Skin of body (tissue), 2 donors: ENCODE measurements around the gene PCDHGA5. TPM values are rescaled to one million over a fixed set of nuclear protein-coding genes. Genes with fewer than 3 reads are reported as not detected.
"Not testable (repeated sequence)": the region's sequence is repeated elsewhere in the genome, so short reads cannot be mapped to it uniquely, and the experiment has no call there.

ENCODE experiments used
- DNase-seq: peaks from one replicate; lab custom pipeline; 2025; lab: John Stamatoyannopoulos, UW
- total RNA-seq: library from RNA; depleted of rRNA; stranded (reverse); fragments of >200 nt; gene quantifications from one replicate; pipeline ENCODE4 v1.2.3, GENCODE V29; 2014

PCDHGA5 gene
- total RNA-seq, 1 donor from 2014 or later, result 3.6 TPM

- no peak for DNase-seq
These were observed 12.4 kb upstream of the PCDHGA5 start for GRCh38 chr5:141351591-141351990.

- DNase-seq, result no peak
These were observed 9.0 kb upstream of the PCDHGA5 start, which contains the start of gene PCDHGA4 for GRCh38 chr5:141354900-141355469. Gene PCDHGA4, plus strand, starts transcription at chr5:141355021. Its CDS starts 87 bp downstream, at chr5:141355108.

GRCh38 chr5:141355641-141356040 is 8.3 kb upstream of the PCDHGA5 start:
- no peak for DNase-seq

- DNase-seq, result no peak
These were observed 7.8 kb upstream of the PCDHGA5 start for GRCh38 chr5:141356133-141356532.

- no peak for DNase-seq
These were observed 7.0 kb upstream of the PCDHGA5 start for GRCh38 chr5:141356950-141357349.

- no peak for DNase-seq
These were observed 4.1 kb upstream of the PCDHGA5 start, which contains the start of gene PCDHGB2 for GRCh38 chr5:141359790-141360426. Gene PCDHGB2, plus strand, starts transcription at chr5:141359994. Its CDS starts 142 bp downstream, at chr5:141360136.

GRCh38 chr5:141360685-141361084 is 3.3 kb upstream of the PCDHGA5 start:
- DNase-seq, result no peak

GRCh38 chr5:141362719-141363118 is 1.2 kb upstream of the PCDHGA5 start:
- DNase-seq, result no peak

GRCh38 chr5:141366016-141366896 is 2.3 kb downstream of the PCDHGA5 start:
- DNase-seq, result no peak

GRCh38 chr5:141369994-141370848 is 6.3 kb downstream of the PCDHGA5 start, which contains the start of gene PCDHGB3:
Gene PCDHGB3, plus strand, starts transcription at chr5:141370242. Its CDS starts 153 bp downstream, at chr5:141370395.
- DNase-seq, result no peak

GRCh38 chr5:141371572-141372475 is 7.9 kb downstream of the PCDHGA5 start:
- no peak for DNase-seq

- no peak for DNase-seq
These were observed 9.8 kb downstream of the PCDHGA5 start, which contains the start of gene PCDHGA6 for GRCh38 chr5:141373673-141374317. Gene PCDHGA6, plus strand, starts transcription at chr5:141373891. Its CDS starts 193 bp downstream, at chr5:141374084.

- DNase-seq, result no peak
These were observed 10.7 kb downstream of the PCDHGA5 start for GRCh38 chr5:141374627-141375026.

- DNase-seq, result not testable (repeated sequence)
These were observed 11.6 kb downstream of the PCDHGA5 start for GRCh38 chr5:141375444-141376155.

- DNase-seq, result no peak
These were observed 18.7 kb downstream of the PCDHGA5 start, which contains the start of gene PCDHGA7 for GRCh38 chr5:141382469-141383294. Gene PCDHGA7, plus strand, starts transcription at chr5:141382742. Its CDS starts 158 bp downstream, at chr5:141382900.

GRCh38 chr5:141383345-141383744 is 19.4 kb downstream of the PCDHGA5 start:
- no peak for DNase-seq

- DNase-seq, result no peak
These were observed 20.7 kb downstream of the PCDHGA5 start for GRCh38 chr5:141384471-141385267.
